HAP-1 (cell line): ENCODE data around the gene ERBB3.
"Not testable (repeated sequence)": the region's sequence is repeated elsewhere in the genome, so short reads cannot be mapped to it uniquely, and the experiment has no call there.

ENCODE experiments used
- DNase-seq, 2 experiments: peaks; one replicate each; pipeline ENCODE4 v3.0.0-alpha.2; 2016 to 2020; ENCODE audit warnings: low spot score in 2 of 2
- H3K27me3 ChIP-seq: fragments of 250-450 bp; sonication (Bioruptor Pico); 2 replicates; pipeline ENCODE4 v1.5.1; 2020; ENCODE audit warnings: low read depth, mild to moderate bottlenecking, moderate library complexity
- H3K36me3 ChIP-seq: fragments of 250-450 bp; sonication (Bioruptor Pico); replicated peaks from 2 replicates; pipeline ENCODE4 v1.5.1; 2020; ENCODE audit warnings: mild to moderate bottlenecking
- H3K4me1 ChIP-seq: fragments of 250-450 bp; sonication (Bioruptor Pico); 2 replicates; pipeline ENCODE4 v1.5.1; 2020; ENCODE audit warnings: mild to moderate bottlenecking
- H3K4me3 ChIP-seq: fragments of 250-450 bp; sonication (Bioruptor Pico); 2 replicates; pipeline ENCODE4 v1.5.1; 2020; ENCODE audit warnings: mild to moderate bottlenecking, moderate library complexity
- H3K9me3 ChIP-seq: fragments of 250-450 bp; sonication (Bioruptor Pico); 2 replicates; pipeline ENCODE4 v1.5.1; 2020; ENCODE audit warnings: mild to moderate bottlenecking, moderate library complexity
- in situ Hi-C: fragments of 300-500 bp; cut with MboI; formaldehyde crosslinking; loops from 3 replicates; pipeline ENCODE4 v1.14.3; 2020; ENCODE audit warnings: low sequenced_read_pairs, inconsistent platforms, mixed read lengths

The ERBB3 gene

DNA sequence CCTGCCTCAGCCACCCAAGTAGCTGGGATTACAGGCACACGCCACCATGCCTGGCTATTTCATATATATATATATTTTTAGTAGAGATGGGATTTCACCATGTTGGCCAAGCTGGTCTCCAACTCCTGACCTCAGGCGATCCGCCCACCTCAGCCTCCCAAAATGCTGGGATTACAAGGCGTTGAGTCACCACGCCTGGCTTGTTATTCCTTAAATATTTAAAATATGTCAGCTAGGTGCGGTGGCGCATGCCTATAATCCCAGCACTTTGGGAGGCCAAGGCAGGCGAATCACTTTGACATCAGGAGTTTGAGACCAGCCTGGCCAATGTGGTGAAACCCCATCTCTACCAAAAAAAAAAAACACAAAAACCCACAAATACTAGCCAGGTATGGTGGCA is 20.0 kb upstream of the ERBB3 start:
- in situ Hi-C loops, DNase-seq, H3K9me3 ChIP-seq: not testable (repeated sequence)

DNA sequence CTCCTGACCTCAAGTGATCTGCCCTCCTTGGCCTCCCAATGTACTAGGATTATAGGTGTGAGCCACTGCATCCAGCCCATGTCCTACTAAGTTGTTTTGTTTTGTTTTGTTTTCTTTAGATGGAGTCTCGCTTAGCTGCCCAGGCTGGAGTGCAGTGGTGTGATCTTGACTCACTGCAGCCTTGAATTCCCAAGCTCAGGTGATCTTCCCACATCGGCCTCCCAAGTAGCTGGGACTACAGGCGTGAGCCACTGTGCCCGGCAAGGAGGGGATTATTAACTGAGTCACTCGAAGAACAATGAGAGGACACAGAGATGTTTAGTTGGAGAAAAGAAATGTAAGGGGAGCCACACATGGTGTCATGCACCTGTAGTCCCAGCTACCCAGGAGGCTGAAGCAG is 18.0 kb upstream of the ERBB3 start:
- H3K4me3 ChIP-seq, result no peak overlapping the region
- no peaks in the 10 kb centered on the region for H3K27me3 ChIP-seq
- in situ Hi-C loops, result no loop called here
- no peaks in the 10 kb centered on the region for H3K9me3 ChIP-seq
- no peaks in the 10 kb centered on the region for H3K4me1 ChIP-seq
- no peaks in the 10 kb centered on the region for H3K36me3 ChIP-seq
- no peak for DNase-seq

More for the DNA sequence above, 20.0 kb upstream of the ERBB3 start:
- not testable (repeated sequence) for H3K4me3 ChIP-seq, H3K4me1 ChIP-seq, H3K27me3 ChIP-seq, H3K36me3 ChIP-seq

DNA sequence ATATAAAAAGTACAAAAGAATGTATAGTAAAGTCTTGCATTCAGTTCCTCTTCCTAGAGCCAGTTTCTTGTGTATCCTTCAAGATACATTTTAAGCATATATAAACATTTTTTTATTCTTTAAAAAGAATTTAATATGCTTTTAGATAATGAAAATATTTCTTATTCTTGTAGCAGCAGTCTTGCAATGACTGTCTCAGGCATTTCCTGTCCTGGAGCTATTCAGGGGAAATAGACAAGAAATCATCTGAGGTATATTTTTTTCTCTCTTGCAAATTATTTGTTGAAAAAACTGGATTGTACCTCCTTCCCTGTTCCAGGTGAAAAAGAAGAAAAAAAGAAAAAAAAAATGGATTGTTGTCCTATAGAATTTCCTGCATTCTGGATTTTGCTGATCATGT is 17.0 kb upstream of the ERBB3 start:
- Histone ChIP-seq H3K9me3 (no peaks in the 10 kb centered on the region), H3K36me3 (no peaks in the 10 kb centered on the region), H3K27me3 (no peaks in the 10 kb centered on the region), H3K4me1 (no peaks in the 10 kb centered on the region), H3K4me3 (no peak overlapping the region)
- in situ Hi-C loops, result no loop called here
- no peak for DNase-seq

- no peaks in the 10 kb centered on the region for H3K36me3 ChIP-seq
- in situ Hi-C loops, result no loop called here
These were observed 8.3 kb upstream of the ERBB3 start for GRCh38 chr12:56071648-56072047.

GRCh38 chr12:56074396-56074795 is 5.6 kb upstream of the ERBB3 start:
- Histone ChIP-seq H3K27me3 (no peaks in the 10 kb centered on the region), H3K36me3 (no peaks in the 10 kb centered on the region), H3K9me3 (no peaks in the 10 kb centered on the region), H3K4me1 (peaks cover 7% of the 10 kb centered on the region), H3K4me3 (no peak overlapping the region)
- DNase-seq, result no peak
- in situ Hi-C loops, result no loop called here

More at GRCh38 chr12:56071648-56072047, 8.3 kb upstream of the ERBB3 start:
- Histone ChIP-seq H3K4me1 (no peaks in the 10 kb centered on the region), H3K27me3 (no peaks in the 10 kb centered on the region), H3K9me3 (no peaks in the 10 kb centered on the region), H3K4me3 (no peak overlapping the region)
- DNase-seq, result no peak

GRCh38 chr12:56077966-56078365 is 2.0 kb upstream of the ERBB3 start:
- in situ Hi-C loops, H3K4me3 ChIP-seq, H3K36me3 ChIP-seq, DNase-seq, H3K27me3 ChIP-seq, H3K9me3 ChIP-seq: not testable (repeated sequence)
- peaks cover 12% of the 10 kb centered on the region for H3K4me1 ChIP-seq

DNA sequence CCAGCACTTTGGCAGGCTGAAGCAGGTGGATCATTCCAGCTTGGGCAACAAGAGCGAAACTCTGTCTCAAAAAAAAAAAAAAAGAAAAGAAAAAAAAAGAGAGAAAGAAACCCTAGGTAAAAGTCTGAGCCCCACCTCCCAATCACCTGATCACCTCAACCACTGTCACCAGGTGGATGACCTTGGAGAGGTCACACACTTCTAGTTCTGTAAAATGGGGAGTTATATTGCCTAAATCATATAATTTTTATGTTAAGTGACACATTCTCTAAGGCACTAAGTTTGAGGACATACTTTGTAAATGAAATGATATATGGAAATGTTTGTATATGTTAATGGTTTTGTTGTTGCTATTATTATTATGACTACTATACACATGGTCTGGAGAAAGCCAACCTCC is 1.5 kb upstream of the ERBB3 start:
- no peak for DNase-seq
- Histone ChIP-seq H3K9me3 (no peaks in the 10 kb centered on the region), H3K4me3 (no peak overlapping the region), H3K27me3 (no peaks in the 10 kb centered on the region), H3K36me3 (no peaks in the 10 kb centered on the region), H3K4me1 (peaks cover 12% of the 10 kb centered on the region)
- in situ Hi-C loops, result no loop called here

DNA sequence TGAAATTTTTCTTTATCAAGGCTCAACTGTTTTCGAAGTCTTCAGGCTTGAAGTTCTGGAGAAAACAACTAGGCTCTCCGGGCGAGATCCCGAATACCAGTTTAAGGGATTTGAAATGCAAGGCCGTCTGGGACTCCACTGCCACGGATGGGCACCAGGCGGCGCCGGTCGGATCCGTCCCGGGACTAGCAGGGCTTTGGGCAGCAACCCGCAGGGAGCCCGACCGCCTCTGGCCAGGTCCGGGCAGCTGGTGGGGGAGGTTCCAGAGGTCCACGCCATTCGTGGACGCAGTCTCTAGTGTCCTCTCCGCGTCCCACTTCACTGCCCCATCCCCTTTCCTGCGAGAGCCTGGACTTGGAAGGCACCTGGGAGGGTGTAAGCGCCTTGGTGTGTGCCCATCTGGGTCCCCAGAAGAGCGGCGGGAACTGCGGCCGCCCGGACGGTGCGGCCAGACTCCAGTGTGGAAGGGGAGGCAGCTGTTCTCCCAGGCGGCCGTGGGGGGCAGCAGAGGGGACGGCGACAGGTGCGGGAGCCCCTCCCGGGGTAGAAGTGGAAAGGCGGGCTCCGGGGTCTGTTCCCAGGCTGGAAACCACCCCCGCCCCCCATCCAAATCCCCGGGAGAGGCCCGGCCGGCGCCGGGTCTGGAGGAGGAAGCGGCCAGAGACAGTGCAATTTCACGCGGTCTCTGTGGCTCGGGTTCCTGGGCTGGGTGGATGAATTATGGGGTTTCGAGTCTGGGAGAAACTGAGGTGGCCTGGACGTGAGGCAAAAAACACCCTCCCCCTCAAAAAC is 838 bp upstream of the ERBB3 start:
- in situ Hi-C loops, result no loop called here
- no peaks in the 10 kb centered on the region for H3K9me3 ChIP-seq
- peaks cover 12% of the 10 kb centered on the region for H3K4me1 ChIP-seq

DNA sequence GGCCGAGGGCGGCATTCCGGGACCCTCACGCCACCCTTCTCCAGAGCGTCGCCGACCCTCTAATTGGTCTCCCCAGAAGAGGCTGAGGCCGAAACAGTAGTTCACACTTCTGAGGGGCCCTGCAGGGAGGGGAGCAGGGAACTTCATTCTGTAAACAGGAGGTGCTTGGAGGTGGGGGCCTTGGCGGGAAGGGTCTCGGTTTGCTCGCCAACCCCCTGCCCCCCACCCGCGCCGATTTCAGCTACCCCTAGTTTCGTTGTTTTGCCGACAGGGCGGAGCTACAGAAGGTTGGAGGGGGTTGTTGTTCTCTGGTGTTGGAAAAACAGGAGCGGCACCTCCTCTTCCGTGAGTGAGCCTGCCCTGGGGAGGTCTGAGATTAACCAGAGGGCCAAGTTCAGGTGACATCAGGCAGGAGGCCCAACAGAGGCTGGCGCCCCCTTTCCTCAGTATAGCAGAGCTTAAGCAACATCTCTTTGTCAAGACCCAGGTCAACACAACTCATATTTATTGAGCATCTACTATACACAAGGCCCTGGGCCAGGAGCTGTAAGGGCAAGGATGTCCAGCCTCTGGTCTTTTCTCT is 682 bp downstream of the ERBB3 start:
- Histone ChIP-seq H3K36me3 (no peaks in the 10 kb centered on the region), H3K4me3 (peak overlapping the region; percentile 43), H3K4me1 (peaks cover 12% of the 10 kb centered on the region), H3K27me3 (no peaks in the 10 kb centered on the region), H3K9me3 (no peaks in the 10 kb centered on the region)
- in situ Hi-C loops, result no loop called here
- no peak for DNase-seq

More for the DNA sequence above, 838 bp upstream of the ERBB3 start:
- Histone ChIP-seq H3K4me3 (peak overlapping the region; percentile 43), H3K27me3 (no peaks in the 10 kb centered on the region), H3K36me3 (no peaks in the 10 kb centered on the region)
- peak; percentile 86 to 94 for DNase-seq

DNA sequence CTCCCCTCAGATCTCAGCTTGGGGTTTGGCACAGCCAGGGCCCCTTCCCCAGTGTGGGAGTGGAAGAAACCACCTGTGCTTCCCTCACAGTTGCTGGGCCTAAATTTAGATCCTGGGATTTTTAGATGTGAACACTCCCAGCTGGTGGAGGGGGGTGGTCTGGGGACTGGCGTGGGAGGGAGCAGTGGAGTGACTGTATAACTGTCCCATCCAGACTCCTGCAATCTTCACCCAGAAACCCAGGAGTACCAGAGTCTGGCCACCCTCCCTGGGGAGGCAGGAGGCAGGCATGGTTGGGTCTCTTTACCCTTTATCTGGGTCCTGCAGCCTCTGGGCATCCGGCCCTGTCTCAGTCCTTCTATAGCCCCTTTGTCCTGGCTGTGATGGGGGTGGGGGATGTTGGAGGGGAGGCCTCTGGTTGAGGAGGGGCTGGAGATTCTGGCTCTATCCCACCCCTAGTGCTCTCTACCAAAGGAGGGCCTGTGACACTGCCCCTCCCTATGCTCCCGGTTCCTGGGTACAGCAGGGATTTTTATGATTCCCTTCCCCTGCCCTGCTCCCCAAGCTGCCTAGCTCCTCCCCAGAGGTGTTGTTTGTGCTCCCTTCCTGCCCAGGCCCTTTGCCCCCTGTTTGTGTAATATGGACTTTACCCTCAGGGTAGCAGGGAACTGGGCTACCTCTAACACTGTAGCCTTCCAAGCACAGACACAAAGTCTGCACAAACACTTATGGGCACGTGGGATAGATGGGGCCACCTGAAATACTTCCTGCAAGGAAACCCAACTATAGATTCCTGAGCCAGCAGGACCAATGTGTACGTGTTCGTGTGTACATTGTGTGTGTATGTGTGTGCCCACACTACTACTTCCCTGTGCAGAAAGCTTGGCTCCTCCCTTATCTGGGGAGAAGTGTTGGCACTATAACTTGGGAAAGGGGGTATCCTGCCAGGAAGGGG is 1.7 kb downstream of the ERBB3 start:
- Histone ChIP-seq H3K27me3 (no peaks in the 10 kb centered on the region), H3K4me3 (no peak overlapping the region)

GRCh38 chr12:56082382-56082781 is 2.4 kb downstream of the ERBB3 start:
- Histone ChIP-seq H3K4me3 (no peak overlapping the region), H3K9me3 (no peaks in the 10 kb centered on the region), H3K36me3 (no peaks in the 10 kb centered on the region), H3K4me1 (peaks cover 12% of the 10 kb centered on the region), H3K27me3 (no peaks in the 10 kb centered on the region)
- in situ Hi-C loops, result no loop called here
- no peak for DNase-seq

More for the DNA sequence above, 1.7 kb downstream of the ERBB3 start:
- no peaks in the 10 kb centered on the region for H3K36me3 ChIP-seq
- peaks cover 12% of the 10 kb centered on the region for H3K4me1 ChIP-seq
- H3K9me3 ChIP-seq, result no peaks in the 10 kb centered on the region
- in situ Hi-C loops, result no loop called here
- no peak for DNase-seq

GRCh38 chr12:56082967-56083366 is 3.0 kb downstream of the ERBB3 start:
- no peak for DNase-seq
- H3K27me3 ChIP-seq, result no peaks in the 10 kb centered on the region
- H3K9me3 ChIP-seq, result no peaks in the 10 kb centered on the region
- H3K4me3 ChIP-seq, result no peak overlapping the region
- in situ Hi-C loops, result no loop called here
- no peaks in the 10 kb centered on the region for H3K36me3 ChIP-seq
- H3K4me1 ChIP-seq, result peaks cover 12% of the 10 kb centered on the region

DNA sequence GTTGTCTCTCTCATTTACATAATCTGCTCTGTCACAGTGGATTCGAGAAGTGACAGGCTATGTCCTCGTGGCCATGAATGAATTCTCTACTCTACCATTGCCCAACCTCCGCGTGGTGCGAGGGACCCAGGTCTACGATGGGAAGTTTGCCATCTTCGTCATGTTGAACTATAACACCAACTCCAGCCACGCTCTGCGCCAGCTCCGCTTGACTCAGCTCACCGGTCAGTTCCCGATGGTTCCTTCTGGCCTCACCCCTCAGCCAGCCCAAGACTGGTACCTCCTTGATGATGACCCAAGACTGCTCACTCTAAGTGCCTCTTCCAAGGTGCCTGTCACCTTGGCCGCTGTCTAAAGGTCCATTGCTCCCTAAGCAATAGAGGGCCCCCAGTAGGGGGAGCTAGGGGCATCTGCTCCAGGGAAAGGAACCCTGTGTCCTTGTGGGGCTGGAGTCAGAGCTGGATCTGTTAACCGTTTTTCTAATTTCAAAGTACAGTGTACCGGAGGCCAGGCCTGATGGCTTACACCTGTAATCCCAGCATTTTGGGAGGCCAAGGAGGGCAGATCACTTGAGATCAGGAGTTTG is 5.1 kb downstream of the ERBB3 start:
- H3K27me3 ChIP-seq, result no peaks in the 10 kb centered on the region
- H3K36me3 ChIP-seq, result no peaks in the 10 kb centered on the region
- in situ Hi-C loops, result no loop called here
- H3K4me1 ChIP-seq, result peaks cover 3% of the 10 kb centered on the region; the same call in 1 of the 2 replicates
- peak; percentile 23 to 72 for DNase-seq
- H3K4me3 ChIP-seq, result no peak overlapping the region
- H3K9me3 ChIP-seq, result no peaks in the 10 kb centered on the region
